ENCODE results near the gene CUTC.

- TF ChIP-seq POLR2A (IDR thresholded peaks at IDR 0.05; ENCODE audit: low read length), result no peak
- no peak for TF ChIP-seq HDAC2 (IDR thresholded peaks at IDR 0.05)
These were observed 50.6 kb downstream of the CUTC start, which contains the start of gene ABCC2 for GRCh38 chr10:99782447-99783286.

Measured in A549 (cell line).